ENCODE results near the gene WDR55.

DNA sequence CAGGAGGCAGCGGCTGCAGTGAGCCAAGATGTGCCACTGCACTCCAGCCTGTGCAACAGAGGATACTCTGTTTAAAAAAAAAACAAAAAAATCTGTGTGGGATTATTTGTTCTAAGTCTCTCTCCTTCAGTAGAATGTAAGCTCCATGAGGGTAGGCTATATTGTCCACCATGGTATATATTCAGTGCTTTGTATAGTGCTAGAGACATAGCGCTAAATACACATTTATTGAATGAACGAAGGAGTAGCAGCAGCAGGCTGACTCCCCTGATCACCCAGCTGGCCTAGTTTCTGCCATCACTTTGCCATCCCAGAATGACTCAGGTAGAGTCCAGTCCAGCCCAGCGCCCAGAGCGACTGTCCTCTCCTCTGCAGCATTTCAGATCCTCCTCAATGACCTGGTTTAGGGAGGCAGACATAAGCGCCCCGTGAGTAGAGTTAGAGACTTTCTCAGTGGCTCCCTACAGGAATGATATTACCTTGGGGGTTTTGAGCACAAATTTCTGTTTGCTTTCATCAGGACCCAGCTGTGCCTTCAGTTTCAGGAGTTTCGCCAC, 25.8 kb downstream of the WDR55 start:
- TF ChIP-seq CTCF (conservative IDR thresholded peaks at IDR 0.05; ENCODE audit: low read length) (no peak), EZH2phosphoT487 (IDR thresholded peaks at IDR 0.05; ENCODE audit: borderline replicate concordance) (no peak)
